ENCODE measurements around the gene KHDRBS1.
"Not testable (repeated sequence)": the region's sequence is repeated elsewhere in the genome, so short reads cannot be mapped to it uniquely, and the experiment has no call there.

- TF ChIP-seq ELF4 (IDR thresholded peaks at IDR 0.05); TARDBP (IDR thresholded peaks at IDR 0.05); NFRKB (IDR thresholded peaks at IDR 0.05); BHLHE40 (IDR thresholded peaks at IDR 0.05; ENCODE audit: borderline replicate concordance); LEF1 (IDR thresholded peaks at IDR 0.05; ENCODE audit: borderline replicate concordance); FOXM1 (IDR thresholded peaks at IDR 0.05; ENCODE audit: borderline replicate concordance); ZNF384 (IDR thresholded peaks at IDR 0.05); HDGF (IDR thresholded peaks at IDR 0.05; ENCODE audit: borderline replicate concordance); FOXK2 (IDR thresholded peaks at IDR 0.05); SUZ12 (IDR thresholded peaks at IDR 0.05); FOXA1 (IDR thresholded peaks at IDR 0.05); SP1 (IDR thresholded peaks at IDR 0.05); ARNT (IDR thresholded peaks at IDR 0.05): not testable (repeated sequence)
Measured at GRCh38 chr1:32086381-32086780, 72.7 kb downstream of the KHDRBS1 start.
